ENCODE results near the gene KIF24.
"Not testable (repeated sequence)": the region's sequence is repeated elsewhere in the genome, so short reads cannot be mapped to it uniquely, and the experiment has no call there.

Gene KIF24

DNA sequence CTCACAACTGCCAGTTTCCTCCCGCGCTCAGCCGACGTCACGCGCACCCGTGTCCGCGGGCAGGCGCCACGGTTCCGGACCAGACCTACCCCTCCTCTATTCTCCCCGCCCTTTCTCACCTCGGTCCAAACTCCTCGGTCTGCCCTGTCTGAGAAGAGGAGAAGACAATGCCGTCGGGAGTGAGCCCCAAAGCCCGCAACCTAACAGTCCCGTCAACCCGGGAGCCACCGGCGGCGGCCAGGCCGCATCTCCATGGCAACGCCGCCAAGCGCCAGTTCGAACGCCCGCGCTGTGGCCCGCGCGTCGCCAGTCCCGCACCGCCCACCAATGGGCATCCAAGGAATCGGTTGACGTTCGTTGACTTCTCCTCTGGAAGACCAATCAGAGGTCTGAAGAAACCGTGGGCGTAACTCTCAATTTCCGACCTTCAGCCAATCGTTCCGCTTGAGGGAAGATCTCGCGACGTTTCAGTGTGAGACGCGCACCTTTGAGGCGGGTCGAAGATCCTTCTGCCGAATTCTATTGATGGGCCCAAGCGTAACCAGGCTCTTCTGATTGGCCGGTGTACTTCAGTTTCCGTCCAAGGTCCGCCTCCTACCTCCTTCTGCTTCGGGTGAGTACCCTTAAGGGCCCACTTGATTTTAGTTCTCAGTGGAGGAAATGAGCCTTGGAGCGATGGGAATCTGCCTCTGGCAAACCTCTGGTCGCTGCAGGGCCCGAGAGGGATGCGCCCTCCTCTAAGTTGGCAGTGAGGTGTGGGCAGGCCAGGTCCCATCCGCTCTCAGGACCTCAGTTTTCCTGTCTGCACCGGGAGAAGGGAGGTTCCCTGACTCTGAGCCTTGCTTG, at the start of gene KIF24, which contains the start of gene NUDT2:
Gene KIF24, minus strand, starts transcription at position 282 of the 846 bp plus-strand sequence. CDS start 17,922 bp downstream, outside the sequence.
Gene NUDT2, plus strand, starts transcription at position 583 of the 846 bp plus-strand sequence. CDS start 9,471 bp downstream, outside the sequence.
- peak; percentile 100 for DNase-seq

GRCh38 chr9:34378376-34379060, 49.5 kb upstream of the KIF24 start:
- no peak for DNase-seq

DNA sequence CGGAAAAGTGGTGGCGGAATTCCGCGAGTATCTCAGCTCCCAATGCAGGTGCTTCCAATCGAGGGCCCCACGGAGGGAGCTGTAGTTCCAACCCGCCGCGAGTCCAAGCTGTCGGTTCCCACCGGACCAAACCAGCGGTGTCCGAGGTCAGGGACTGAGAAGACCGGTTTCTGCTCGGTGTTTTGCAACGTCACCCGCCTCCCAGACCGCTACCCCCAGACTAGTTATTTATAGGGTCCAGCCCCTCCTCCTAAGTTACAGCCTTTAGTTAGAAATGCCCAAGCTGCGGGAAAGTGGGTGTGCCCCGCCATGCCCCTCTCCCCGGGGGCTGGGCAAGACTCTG, 48.3 kb upstream of the KIF24 start:
- no peak for DNase-seq

GRCh38 chr9:34376596-34377403, 47.7 kb upstream of the KIF24 start, which contains the start of gene MYORG:
Gene MYORG, minus strand, starts transcription at chr9:34376898. Its CDS starts 3,955 bp downstream, at chr9:34372943.
- peak; percentile 96 to 97 for DNase-seq

- DNase-seq: peak in 1 of 2 experiments; percentile 20
Observed at GRCh38 chr9:34375901-34376595, 47.0 kb upstream of the KIF24 start.

GRCh38 chr9:34374905-34375552, 46.0 kb upstream of the KIF24 start:
- DNase-seq: no peak

DNA sequence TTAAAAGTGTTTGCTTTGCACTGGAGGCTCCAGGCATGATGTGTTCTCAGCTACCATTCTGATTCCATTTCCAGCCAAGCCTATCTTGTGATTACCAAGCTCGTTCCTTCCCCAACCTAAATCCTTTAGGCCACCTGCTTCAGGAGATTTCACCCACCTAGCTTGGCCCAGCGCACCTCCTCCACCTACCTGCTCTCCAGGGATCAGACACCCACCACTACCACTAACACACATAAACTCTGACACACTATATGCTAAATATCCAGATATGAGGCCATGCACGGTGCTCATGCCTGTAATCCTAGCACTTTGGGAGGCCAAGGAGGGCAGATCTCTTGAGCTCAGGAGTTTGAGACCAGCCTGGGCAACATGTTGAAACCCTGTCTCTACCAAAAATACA, 45.3 kb upstream of the KIF24 start:
- no peak for DNase-seq

GRCh38 chr9:34373749-34374148, 44.7 kb upstream of the KIF24 start:
- DNase-seq: no peak

GRCh38 chr9:34372467-34373011, 43.5 kb upstream of the KIF24 start:
- DNase-seq: no peak

- DNase-seq: no peak
Observed at GRCh38 chr9:34371886-34372466, 42.9 kb upstream of the KIF24 start.

GRCh38 chr9:34370970-34371880, 42.2 kb upstream of the KIF24 start:
- DNase-seq: no peak

DNA sequence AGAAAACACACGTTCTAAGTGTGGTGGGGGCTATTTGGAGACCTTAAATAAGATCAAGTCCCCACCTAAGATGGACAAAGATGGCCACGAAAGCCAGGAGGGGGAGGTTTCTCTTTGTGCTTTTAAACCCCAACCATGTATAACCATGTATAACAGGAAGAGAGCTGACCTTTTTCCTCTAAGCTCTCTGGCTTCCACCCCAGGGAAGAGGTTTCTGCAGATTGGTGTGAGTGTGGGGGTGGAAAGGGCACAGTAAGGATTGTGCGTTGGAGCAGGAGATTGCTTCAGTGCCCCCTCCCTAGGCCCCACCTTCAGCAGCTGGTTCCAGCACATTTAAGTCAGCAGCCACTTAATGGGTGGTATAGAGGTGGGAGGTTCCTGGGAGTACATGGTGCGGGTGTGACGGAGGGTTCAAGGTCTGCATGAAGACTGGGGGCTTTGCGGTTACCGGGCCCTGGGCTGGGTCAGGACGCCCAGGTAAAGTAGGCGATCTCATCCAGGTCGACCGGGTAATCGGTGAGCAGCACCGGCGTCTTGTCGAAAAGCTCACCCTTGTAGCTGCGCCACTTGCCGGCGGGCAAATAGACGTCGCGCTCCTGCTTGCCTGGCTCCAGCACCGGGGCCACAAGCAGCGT, 41.4 kb upstream of the KIF24 start:
- no peak for DNase-seq

DNA sequence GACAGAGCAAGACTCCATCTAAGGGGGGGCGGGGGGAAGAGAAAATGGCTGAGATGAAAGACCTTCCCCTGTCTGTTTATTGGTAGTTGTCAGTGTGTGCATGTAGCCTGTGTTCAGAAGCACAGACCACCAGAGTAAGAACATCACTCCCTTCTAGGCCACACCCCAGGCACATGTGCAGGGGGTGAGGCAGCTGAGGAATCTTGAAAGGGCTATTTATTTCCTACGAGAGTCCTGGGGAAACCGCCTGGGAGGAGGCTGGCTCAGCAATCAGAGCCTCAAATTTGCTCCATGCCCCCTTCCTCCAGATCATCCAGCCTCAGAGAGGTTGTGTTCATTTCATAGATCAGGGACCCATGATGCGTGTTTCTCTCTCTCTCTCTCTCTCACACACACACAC, 40.6 kb upstream of the KIF24 start:
- no peak for DNase-seq

DNA sequence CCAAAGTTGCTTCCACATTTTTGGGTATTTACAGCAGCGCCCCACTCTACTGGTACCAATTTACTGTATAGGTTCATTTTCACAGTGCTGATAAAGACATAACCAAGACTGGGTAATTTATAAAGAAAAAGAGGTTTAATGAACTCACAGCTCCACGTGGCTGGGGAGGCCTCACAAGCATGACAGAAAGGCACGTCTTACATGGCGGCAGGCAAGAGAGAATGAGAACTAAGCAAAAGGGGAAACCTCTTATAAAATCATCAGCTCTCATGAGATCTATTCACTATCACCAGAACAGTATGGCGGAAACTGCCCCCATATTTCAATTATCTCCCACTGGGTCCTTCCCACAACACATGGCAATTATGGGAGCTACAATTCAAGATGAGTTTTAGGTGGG, 39.7 kb upstream of the KIF24 start:
- not testable (repeated sequence) for DNase-seq

GRCh38 chr9:34367751-34368410, 38.8 kb upstream of the KIF24 start:
- not testable (repeated sequence) for DNase-seq

- no peak for DNase-seq
Observed at GRCh38 chr9:34366365-34366764, 37.3 kb upstream of the KIF24 start.

DNA sequence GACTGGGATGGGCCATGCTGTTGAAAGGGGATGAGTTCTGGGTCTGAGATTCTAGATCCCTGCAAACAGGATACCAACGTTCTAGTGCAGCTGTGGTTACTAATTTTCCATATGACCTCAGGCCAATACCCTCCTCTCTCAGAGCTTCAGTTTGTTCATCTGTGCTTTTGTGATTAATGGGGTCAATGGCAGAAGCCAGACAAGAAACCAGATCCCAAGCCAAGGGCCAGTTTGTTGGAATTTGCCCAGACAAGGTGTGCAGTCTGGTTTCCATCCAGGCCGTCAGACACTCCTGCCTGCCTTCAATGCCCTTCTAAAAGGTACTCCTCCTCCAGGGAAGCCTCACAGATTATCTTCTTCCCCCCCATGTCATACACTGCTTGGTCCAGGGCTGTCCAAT, 36.2 kb upstream of the KIF24 start:
- no peak for DNase-seq

DNA sequence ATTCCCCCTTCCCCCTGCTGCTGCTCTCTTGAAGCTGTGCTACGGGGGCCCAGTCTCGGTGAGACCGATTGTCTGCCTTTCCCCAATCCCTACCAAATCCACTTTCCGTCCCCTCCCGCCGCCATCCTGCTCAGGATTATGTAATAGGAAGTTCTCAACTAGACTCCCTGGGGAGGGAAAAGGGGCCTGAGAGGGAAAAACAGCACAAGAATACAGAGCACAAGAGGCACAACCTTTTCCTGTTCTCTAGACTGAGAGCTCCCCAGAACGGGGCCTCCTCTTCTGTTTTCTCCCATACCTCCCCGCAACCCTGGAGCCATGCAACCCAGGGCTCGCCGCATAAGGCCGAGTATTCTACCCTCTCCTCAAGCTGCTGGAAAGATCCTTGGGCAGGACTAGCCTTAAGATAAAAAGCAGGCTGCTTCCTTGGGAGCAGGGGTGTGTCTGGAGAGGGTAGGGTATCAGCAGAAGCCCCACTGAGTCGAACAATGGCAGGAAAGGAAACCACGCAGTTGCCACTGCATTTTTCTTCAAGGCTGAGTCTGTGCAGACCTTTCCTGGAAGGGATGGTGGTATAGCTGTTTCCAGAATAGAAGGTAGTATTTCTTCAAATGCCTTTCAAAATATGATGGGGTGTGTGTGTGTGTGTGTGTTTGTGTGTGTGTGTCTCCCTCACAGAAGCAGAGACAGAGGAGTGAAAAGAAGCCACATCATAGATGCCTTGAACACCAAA, 34.7 kb upstream of the KIF24 start:
- DNase-seq: no peak

Data from AML-193 (cell line).